GM10248 (cell line): ENCODE data around the gene SSU72.
"Not testable (repeated sequence)": the region's sequence is repeated elsewhere in the genome, so short reads cannot be mapped to it uniquely, and the experiment has no call there.

Experiments used
- CTCF ChIA-PET: fragments of 300-600 bp; sonication (Branson Sonifier 250); formaldehyde crosslinking; extraction: SDS; loops from one replicate; lab custom pipeline; 2021; ENCODE audit warnings: antibody characterized with exemption; lab: Yijun Ruan, JAX
- POLR2A ChIA-PET: fragments of 350-650 bp; sonication (Branson Sonifier 250); formaldehyde crosslinking; extraction: SDS; loops from one replicate; lab custom pipeline; 2020; ENCODE audit warnings: antibody characterized with exemption; lab: Yijun Ruan, JAX
- DNase-seq: peaks from one replicate; pipeline ENCODE4 v3.0.0; 2012; ENCODE audit errors: extremely low spot score
- TF ChIP-seq, protein P1 (sequence below): IDR thresholded peaks from 2 replicates; pipeline ENCODE4 v1.5.1; 2012; ENCODE audit warnings: mild to moderate bottlenecking, low read depth; ENCODE audit errors: extremely low read depth, missing control alignments, control extremely low read depth

Gene SSU72

DNA sequence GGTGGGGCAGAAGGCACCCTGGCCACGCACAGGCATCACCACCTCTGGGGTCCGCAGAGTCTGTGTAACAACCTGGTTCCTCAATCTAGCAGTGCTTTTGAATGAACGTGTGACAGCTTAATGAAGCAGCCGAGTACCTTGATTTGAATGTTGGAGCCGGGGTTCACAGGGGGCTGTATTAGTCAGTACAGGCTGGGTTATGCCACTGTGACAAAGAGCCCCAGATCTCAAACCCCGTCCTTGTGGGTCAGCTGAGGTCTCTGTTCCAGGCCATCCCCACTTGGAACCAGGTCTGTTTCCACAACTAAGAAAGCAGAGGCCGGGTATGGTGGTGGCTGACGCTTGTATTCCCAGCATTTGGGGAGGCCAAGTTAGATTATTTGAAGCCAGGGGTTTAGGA lies 44.7 kb downstream of the SSU72 start:
- TF ChIP-seq, protein P1, sequence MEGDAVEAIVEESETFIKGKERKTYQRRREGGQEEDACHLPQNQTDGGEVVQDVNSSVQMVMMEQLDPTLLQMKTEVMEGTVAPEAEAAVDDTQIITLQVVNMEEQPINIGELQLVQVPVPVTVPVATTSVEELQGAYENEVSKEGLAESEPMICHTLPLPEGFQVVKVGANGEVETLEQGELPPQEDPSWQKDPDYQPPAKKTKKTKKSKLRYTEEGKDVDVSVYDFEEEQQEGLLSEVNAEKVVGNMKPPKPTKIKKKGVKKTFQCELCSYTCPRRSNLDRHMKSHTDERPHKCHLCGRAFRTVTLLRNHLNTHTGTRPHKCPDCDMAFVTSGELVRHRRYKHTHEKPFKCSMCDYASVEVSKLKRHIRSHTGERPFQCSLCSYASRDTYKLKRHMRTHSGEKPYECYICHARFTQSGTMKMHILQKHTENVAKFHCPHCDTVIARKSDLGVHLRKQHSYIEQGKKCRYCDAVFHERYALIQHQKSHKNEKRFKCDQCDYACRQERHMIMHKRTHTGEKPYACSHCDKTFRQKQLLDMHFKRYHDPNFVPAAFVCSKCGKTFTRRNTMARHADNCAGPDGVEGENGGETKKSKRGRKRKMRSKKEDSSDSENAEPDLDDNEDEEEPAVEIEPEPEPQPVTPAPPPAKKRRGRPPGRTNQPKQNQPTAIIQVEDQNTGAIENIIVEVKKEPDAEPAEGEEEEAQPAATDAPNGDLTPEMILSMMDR: no peak
- ChIA-PET POLR2A (no interaction called here), CTCF (interaction anchor here (1.6 kb wide), 1 partner anchor 148 kb away, joined by 3 read pairs; no protein-coding TSS in a partner anchor)
- no peak for DNase-seq

DNA sequence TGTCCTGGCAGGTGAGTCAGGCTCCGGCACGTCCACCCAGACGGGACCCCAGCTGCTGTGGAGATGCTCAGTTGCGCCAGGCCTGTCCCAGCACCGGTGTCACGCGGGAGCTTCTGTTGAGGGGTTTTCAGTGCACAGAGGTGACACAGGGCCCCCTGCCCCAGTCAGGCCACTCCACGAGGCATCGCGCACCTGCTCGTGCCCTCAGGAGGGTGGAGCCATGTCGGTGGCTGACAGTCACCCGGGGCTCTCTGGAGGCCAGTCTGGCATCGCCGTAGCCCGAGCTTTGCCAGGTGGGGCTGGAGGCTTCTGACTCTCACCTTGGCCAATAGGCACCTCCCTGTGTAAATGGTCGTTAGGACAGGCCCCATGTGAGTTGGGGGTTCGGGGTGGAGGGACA lies 45.3 kb downstream of the SSU72 start:
- CTCF ChIA-PET: no interaction called here
- POLR2A ChIA-PET: no interaction called here
- DNase-seq: no peak
- TF ChIP-seq, protein P1: no peak

DNA sequence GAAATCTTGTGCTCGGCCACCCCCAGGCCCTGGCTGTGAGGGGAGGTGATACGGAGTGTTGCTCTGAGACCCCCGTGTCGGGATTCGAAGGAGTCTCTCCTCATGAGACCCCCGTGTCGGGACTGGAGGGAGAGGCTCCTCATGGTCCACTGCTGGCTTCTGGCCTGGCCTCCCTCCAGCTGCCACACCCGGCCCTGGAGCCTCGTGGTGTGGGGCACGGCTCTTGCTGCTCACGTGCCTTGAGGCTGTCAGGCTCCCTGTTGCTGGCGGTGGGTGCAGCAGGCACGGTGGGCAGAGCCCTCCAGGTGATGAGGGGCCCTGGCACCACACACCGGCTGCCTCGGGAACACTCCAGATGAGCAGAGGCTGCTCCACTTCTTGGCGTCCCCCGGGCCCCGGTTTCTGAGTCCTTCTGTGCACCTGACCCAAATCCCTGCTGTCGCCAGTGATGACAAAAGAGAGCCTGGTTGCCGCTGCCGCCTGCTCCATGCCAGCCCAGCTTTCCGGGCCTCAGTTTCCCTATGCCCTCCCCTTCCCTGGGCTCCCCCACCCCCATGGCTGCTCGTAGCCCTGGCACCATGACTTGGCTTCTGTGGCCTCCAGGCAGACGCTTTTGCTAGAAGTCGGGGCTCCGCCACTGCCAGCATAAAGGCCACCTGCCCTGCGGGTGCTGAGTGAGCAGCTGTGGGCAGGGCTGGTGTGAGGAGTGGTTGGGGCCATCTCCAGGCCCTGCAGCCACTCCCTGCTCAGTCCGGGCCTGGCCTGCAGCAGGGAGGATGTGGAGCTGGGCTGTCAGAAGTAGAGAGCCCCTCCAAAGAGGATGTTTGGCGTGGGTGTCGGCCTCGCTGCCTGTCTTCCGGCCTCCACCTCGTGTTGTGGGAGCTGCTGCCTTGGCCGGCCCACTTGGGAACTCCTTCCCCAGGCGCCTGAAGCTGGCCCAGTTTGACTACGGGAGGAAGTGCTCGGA lies 46.1 kb downstream of the SSU72 start:
- no peak for DNase-seq
- CTCF ChIA-PET: no interaction called here
- POLR2A ChIA-PET: no interaction called here

DNA sequence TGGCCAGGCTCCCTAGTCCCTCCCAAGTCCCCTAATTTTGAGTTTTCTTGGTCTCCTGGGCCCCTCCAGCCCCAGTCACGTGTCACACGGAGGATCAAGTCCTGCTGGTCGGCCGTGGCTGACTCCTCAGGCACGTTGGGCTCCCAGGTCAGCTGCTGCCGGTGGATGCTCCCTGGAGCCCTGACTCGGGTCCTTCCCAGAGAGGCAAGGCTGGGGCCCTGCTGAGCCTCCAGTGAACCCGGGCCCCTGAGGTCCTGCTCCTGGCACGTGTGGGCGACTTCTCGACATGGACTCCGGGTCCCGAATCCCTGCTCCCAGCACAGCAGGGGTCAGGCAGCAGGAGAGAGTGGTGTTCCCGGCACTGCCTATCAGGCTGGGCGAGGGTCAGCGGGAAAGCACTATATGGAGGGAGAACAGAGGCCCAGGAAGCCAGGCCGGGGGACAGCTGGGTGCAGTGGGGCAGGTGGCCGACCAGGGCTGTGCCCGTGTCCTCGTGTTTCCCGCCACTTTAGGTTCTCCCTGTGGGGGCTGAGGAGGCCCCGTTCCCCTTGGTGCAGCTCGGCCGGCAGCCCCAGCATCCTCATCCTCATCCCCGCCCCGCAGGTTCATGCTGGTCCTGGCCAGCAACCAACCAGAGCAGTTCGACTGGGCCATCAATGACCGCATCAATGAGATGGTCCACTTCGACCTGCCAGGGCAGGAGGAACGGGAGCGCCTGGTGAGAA lies 47.4 kb downstream of the SSU72 start:
- POLR2A ChIA-PET: no interaction called here
- TF ChIP-seq, protein P1: no peak
- no peak for DNase-seq
- CTCF ChIA-PET: no interaction called here

More for the DNA sequence above, 46.1 kb downstream of the SSU72 start:
- TF ChIP-seq, protein P1: no peak

DNA sequence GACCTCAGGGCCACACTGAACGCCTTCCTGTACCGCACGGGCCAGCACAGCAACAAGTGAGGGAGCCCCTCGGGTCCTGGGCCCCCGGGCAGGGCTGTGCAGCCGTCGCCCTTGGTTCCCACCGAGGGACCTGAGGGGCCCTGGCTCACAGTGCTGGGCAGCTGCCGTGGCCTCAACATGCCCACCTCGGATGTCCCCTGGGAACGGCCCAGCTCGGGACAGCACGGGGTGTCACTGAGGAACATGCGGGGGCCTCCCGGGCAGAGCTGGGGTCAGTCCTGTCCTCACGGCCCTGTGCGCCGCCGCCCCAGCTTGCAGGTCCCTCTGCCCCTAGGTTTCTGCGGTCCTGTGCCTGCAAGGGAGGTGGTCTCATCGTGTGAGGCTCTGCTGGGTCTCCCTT lies 48.2 kb downstream of the SSU72 start:
- DNase-seq, POLR2A ChIA-PET, CTCF ChIA-PET: not testable (repeated sequence)

DNA sequence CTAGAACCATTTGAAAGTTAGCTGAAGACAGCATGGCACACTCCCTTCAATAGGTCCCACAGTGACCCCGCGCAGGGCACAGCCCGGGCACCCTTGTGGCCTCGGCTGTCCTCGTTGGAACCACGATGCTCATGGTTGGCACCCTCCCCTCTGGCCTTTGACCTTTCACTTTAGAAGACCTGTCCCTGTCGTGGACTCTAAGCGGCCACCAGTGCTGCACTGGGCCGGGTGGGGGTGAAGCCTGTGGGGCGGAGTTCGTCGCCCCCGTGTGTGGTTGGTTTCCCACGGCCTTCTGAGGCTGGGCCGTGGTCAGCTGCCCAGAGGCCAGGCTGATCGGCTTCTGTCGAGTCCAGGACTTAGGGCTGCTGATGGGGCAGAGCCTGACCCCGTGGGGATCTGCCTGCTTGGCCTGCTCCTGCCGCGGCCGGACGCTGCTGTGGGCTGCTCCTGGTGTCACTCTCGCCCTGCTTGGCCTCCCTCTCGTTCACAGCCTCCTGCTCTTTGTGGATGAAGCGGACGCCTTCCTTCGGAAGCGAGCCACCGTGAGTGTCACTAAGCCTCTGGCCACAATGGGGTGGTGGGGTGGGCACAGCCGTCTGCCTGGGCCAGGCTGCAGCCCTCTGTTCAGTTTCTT lies 49.8 kb downstream of the SSU72 start:
- POLR2A ChIA-PET, DNase-seq, CTCF ChIA-PET: not testable (repeated sequence)

DNA sequence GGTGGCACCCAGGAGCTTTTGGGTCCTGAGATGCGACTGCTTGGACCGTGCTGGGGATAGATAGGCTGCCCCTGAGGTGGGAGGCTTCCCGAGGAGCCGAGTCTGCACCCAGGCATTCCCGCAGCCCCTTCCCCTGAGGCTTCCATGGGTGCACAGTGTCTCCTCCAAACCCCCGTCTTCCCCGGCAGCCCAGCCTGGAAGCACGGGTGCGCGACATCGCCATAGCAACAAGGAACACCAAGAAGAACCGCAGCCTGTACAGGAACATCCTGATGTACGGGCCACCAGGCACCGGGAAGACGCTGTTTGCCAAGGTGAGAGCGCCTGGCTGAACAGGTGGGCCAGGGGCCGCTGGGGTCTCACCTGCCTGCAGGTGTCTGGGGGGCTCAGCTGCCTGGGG lies 51.0 kb downstream of the SSU72 start:
- CTCF ChIA-PET: not testable (repeated sequence)
- POLR2A ChIA-PET: interaction anchor here (0.6 kb wide), 1 partner anchor 139 kb away, joined by 5 read pairs; no protein-coding TSS in a partner anchor

DNA sequence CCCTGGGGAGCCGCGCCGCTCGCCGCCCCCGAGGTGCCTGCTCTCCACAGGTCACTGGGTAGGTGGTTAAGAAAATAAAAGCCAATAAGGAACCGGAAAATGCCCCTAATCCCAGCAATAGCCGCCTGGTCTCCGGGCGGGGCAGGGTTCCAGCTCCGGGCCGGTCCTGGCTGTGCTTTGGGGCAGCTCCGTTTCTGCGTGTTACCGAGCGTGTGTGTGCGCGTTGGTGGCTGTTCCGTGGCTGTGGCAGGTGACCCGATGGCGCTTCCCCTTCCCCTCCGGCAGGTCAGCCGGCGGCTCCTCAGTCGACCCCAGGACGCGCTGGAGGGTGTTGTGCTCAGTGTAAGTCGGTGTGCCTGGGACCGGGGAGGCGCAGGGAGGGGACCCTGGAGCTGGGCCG lies 51.4 kb downstream of the SSU72 start:
- DNase-seq, CTCF ChIA-PET: not testable (repeated sequence)
- POLR2A ChIA-PET: interaction anchor here (0.6 kb wide), 1 partner anchor 139 kb away, joined by 5 read pairs; no protein-coding TSS in a partner anchor

More for the DNA sequence above, 51.0 kb downstream of the SSU72 start:
- not testable (repeated sequence) for DNase-seq

DNA sequence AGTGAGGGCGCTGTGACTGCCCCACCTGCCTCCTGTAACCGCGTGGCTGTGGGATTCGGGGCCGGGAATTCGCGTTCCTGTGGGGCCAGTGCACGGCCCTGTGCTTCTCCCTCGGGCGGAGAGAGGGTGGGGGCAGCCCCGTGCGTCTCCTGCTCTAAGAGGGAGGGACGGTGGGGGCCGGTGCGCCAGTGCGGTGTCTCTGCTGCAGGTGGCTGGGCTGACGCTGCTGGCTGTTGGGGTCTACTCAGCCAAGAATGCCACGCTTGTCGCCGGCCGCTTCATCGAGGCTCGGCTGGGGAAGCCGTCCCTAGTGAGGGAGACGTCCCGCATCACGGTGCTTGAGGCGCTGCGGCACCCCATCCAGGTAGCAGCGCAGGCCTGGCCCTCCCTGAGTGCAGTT lies 52.1 kb downstream of the SSU72 start:
- DNase-seq, CTCF ChIA-PET, POLR2A ChIA-PET: not testable (repeated sequence)
